Measurements from ENCODE around the gene SH2D7. TPM values are rescaled to one million over a fixed set of nuclear protein-coding genes. Genes with fewer than 3 reads are reported as not detected.

The SH2D7 gene
- 0.09 TPM for polyA plus RNA-seq (ENCODE audit: insufficient read length)

DNA sequence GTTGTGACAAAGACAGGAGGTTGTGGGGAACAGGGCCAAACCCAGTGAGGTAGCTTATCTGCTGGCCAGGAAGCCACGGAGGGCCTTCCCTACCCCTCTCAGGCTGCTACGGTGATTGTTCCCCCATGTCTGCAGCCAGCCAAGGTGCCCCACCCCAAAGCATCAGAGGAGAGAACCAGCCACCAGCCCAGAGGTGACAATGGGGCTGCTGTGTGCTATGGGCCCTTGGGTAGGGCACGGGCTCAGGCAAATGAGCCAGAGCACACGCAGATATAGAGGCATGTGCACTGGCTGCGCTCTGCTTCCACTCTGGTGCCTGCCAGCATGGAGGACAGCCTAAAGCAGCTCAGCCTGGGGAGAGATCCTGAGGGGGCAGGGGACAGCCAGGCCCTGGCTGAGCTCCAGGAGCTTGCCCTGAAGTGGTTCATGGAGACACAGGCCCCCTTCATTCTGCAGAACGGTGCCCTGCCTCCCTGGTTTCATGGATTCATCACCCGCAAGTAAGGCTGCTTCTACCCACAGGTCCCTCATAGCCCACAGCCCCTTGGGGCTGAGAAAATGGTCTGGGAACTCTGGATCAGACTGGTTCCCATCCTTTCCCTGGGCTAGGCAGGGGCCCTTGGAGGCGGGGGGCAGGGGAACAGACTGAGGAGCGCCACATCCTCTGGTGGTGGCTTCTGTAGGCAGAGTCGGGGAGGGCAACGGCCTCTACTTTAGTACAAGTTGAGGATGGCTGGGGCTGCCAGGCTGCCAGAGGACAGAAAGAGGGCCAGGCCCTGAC lies at the start of gene SH2D7:
Gene SH2D7, plus strand, starts transcription at position 301 of the 781 bp plus-strand sequence. Its CDS starts 24 bp downstream, at position 325.
- no peak for DNase-seq (ENCODE audit: low read depth)

- no peak for DNase-seq (ENCODE audit: low read depth)
Observed at GRCh38 chr15:78044407-78045155, 47.8 kb upstream of the SH2D7 start.

DNA sequence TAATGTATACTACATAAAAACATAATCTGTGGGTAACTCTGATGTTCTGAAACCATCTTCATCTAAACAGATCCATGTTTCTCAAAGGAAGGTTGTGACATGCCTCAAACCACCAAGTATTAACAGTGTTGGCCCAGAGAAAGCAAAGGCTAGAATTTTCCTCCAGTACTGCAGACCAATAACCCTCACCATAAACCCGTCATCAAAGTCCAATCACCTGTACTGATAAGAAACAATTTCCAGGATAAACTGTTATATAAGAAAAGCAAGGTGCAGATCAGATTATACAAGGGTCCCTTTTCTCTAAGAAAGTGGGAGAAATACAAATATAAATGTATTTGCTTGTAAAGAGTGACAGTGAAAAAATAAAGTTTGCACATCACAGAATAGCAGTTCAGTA lies 47.2 kb upstream of the SH2D7 start:
- no peak for DNase-seq (ENCODE audit: low read depth)

DNA sequence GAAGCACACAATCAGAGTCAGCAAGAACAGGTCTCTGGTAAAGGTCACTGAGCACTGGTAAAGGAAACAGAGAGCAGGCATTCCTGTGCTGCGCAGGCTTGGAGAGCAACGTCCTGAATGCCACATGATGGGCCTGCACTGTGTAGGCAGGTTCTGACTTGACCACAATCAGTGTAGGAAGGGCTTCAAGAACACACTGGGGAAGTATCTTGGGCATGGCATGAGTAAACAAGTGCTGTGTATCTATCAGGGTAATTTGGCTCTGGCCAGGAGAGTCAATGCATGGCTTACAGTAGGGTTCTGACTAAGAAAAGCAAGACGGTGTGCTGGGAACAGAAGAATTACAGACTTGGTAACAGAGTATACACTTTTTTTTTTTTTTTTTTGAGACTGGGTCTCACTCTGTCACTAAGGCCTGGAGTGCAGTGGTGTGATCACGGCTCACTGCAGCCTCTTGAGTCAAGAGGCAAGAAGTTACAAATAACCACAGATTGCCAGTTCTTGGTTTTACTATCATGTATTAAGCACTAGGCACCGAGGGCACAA lies 45.5 kb upstream of the SH2D7 start:
- DNase-seq (ENCODE audit: low read depth) = no peak

- DNase-seq (ENCODE audit: low read depth) = peak; percentile 92
Observed at GRCh38 chr15:78047761-78048627, 44.4 kb upstream of the SH2D7 start.

GRCh38 chr15:78048628-78048920 lies 43.8 kb upstream of the SH2D7 start:
- DNase-seq (ENCODE audit: low read depth) = no peak

- DNase-seq (ENCODE audit: low read depth) = no peak
Observed at GRCh38 chr15:78049691-78050440, 42.5 kb upstream of the SH2D7 start.

DNA sequence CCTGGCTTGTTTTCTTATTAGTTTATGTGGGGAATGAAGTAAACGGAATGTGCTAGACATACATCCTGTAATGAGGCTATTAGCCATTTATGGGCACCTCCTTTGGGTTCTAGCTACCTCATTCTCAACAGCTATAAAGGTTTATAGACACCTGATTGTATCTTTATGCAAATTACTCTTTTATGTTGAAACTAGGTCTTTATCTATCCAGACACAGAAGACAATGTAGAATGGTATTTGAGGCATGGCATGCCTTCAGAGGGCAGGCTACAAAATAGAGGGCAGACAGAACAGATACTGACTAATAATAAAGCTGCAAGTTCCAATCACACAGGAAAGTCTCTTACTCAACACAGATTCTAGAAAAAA lies 41.9 kb upstream of the SH2D7 start:
- no peak for DNase-seq (ENCODE audit: low read depth)

- no peak for DNase-seq (ENCODE audit: low read depth)
Observed at GRCh38 chr15:78050826-78051225, 41.5 kb upstream of the SH2D7 start.

DNA sequence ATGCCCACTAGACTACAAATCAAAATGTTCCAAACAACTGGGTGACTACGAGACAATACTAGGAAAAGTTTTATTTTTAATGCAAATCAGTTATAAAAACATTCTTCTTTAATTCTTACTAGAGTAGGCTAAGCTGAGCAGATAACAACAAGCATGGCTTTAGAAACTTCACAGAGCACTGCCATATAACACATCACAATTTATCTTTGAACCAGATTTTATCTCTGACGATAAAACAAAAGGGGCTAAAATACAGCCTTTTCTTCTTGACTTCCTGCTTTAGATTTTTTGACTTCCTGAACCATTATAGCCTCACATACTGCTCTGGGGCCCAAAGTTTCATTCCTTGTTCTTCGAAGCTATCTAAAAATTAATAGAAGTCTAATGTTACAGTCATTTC lies 40.8 kb upstream of the SH2D7 start:
- no peak for DNase-seq (ENCODE audit: low read depth)

GRCh38 chr15:78052001-78052401 lies 40.4 kb upstream of the SH2D7 start:
- no peak for DNase-seq (ENCODE audit: low read depth)

DNA sequence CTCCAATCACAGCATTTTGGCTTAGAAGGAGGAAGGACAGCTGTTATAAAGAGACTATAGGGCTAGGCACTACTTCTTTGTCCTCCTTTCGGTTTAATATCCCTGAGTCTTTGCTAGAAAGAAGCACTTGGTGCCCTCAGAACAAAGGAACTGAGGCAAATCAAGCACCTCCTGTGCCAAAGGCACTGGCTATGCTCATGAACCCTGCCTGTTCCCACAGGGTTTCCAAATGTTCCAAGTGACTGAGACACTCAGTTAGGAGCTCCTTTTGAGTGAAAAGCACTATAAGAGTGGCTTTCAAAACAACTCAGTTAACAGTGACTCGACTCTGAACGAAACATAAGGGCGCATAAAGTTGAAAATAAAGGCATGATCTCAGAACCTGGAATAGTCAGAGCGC lies 39.8 kb upstream of the SH2D7 start:
- no peak for DNase-seq (ENCODE audit: low read depth)

DNA sequence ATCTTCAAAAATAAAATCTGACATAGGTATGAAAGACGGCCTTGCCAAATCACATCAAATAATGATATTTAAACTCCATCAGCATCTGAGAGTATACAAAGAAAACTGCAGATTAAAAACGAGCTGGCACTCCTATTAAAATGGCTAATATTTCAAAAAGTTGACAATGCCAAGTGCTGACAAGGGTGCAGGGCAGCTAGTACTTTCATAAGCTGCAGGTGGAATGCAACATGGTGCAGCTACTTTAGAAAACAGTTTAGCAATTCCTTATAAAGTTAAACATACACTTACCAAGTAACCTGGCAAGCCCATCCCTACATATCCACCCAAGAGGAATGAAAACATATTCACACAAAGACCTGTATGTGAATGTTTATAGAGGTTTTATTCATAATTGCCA lies 37.8 kb upstream of the SH2D7 start:
- no peak for DNase-seq (ENCODE audit: low read depth)

DNA sequence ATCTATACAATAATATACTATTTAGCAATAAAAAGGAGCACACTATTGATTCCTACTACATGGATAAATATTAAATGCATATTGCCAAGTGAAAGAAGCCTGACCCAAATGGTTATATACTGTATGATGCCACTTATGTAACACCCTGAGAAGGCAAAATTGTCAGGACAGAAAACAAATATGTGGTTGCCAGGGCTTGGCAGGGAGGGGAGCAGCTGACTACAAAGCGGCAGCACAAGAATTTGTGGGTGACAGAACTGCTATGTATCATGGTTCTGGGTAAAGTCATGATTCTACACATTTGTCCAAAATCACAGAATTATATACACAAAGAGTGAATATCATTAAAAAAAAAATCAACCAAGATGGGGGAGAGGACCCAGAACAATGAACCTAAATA lies 37.4 kb upstream of the SH2D7 start:
- no peak for DNase-seq (ENCODE audit: low read depth)

- no peak for DNase-seq (ENCODE audit: low read depth)
Observed at GRCh38 chr15:78055919-78056713, 36.2 kb upstream of the SH2D7 start.

- no peak for DNase-seq (ENCODE audit: low read depth)
Observed at GRCh38 chr15:78056714-78057269, 35.6 kb upstream of the SH2D7 start.

- DNase-seq (ENCODE audit: low read depth) = no peak
Observed at GRCh38 chr15:78057803-78058202, 34.6 kb upstream of the SH2D7 start.

GRCh38 chr15:78058401-78058935 lies 33.9 kb upstream of the SH2D7 start:
- no peak for DNase-seq (ENCODE audit: low read depth)

GRCh38 chr15:78059110-78059839 lies 33.1 kb upstream of the SH2D7 start:
- DNase-seq (ENCODE audit: low read depth) = no peak
